Stimulated activated naive CD8-positive, alpha-beta T cell treated with anti-CD3 and anti-CD28 coated beads, Interleukin-15, Interleukin-2, amounts not matched to agents 100 U/mL and 50 U/mL, for 24 hours (primary cell): Measurements from ENCODE around the gene HYAL1.
"Not testable (repeated sequence)": the region's sequence is repeated elsewhere in the genome, so short reads cannot be mapped to it uniquely, and the experiment has no call there.

ENCODE experiments used
- ATAC-seq: fragments of 150-1000 bp; cut with Tn5 transposase; one replicate; pipeline ENCODE4 v1.10.0; 2021
- DNase-seq: peaks from one replicate; pipeline ENCODE4 v3.0.0; 2021

HYAL1 gene

DNA sequence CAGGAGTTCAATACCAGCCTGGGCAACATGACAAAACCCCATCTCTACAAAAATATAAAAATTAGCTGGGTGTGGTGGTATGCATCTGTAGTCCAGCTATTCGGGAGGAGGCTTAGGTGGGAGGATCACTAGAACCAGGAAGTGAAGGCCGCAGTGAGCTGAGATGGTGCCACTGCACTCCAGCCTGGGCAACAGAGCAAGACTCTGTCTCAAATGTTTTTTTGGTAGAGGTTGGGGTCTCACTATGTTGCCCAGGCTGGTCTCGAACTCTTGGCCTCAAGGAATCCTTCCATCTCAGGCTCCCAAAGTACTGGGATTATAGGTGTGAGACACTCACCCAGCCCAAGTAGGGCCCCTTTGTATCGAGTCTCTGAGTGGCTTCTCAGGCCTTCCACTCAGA lies 9.3 kb downstream of the HYAL1 start:
- ATAC-seq (no peak), DNase-seq (no peak)

DNA sequence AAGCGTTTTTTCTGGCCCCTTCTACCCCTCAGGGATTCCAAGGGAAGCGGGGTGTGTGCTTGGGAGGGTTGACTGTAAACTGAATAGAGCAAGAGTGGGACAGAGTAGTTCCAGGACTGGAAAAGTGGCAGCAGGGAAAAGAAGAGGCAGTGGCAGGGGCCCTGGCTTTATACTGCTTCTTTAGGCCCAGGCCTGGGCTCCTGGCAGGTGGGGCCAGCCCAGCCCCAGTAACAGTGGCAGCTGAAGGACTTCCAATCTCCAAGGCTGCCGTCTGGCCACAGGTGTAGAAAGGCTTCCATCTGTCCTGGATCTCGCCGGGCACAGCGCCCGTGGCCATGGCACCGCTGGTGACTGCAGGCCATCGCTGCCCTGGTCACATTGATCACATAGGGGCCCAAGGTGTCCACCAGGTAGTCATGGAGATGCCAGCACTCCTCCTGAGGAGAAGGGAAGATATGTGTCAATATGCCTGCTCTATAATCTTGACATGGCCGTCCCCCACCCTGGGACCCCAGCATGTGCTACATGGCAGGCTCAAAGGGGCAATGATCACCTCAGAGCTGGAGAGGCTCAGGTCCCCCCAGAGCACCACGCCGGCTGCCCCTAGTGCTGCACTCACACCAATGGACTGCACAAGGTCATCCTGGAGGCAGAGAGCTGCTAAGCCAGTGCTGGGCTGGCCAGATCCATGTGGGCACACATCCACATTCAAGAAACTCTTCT lies 10.1 kb downstream of the HYAL1 start:
- DNase-seq (no peak), ATAC-seq (no peak)

DNA sequence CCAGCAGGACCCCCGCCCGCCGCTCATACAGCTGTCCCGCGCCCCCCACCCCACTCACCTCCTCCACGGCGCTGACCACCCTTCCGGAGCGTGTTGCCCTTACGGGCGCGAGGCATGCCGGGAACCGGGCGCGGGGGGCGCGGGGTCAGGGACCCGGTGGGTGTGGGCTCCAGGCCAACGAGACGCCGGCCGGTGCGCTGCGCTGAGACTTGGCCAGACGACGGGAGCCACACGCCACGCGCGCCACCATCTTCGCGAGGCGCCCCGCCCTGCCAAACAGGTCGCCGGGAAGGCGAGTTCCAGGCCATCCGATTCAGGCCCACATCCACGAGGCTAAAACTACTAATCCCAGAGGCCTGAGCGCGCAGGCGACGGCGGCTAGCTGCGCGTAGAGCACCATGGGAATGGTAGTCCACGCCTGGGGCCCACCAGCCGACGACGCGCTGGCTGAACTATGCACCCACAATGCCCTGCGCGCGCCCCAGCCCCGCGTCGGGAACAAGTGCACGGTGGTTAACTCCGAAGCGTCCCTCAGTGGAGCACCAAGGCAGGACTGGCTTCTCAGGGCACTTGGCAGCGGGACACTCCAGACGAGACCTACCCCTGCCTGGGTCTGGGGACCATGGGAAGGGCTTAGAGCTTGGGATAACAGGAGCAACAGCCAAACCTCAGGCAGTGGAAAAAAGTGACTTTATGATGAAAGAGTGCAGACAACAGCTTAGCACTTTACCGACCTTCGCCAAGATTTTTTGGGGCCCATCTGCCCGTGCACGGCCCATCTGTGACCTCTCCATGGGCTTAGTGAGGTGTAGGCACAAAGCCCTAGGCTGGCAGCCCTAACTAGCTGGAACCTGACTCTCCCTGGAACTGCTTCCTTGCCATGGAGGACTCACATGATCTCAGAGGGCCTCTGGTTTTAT lies 11.0 kb downstream of the HYAL1 start, which contains the start of gene IFRD2:
TSS of gene IFRD2 (minus strand) at position 271 of the 920 bp plus-strand sequence. CDS start at position 116, 155 bp downstream.
- ATAC-seq (peak; percentile 98), DNase-seq (peak; percentile 94)

DNA sequence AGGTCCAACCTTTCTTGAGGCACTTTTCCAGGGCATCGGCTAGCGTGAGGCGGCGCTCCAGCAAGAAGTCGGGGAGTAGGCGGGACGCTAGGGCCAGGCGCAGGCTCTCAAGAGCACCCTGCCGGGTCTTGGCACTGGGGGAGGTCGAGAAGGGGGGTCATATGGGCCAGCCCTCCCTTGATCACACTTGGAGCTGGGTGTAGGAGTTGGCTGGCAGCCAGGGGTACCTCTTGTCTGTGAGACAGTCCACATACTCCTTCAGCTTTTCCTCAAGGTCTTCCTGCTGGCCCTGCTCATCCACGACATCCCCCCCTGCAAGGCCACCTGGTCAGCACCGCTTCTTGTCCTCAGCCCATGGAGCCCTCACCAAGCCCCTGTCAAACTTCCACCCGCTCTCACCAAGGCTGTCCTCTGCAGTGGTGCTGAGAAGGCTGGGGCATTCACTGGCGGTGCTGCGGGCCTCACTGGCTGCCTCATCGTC lies 13.2 kb downstream of the HYAL1 start:
- ATAC-seq (no peak), DNase-seq (no peak)

DNA sequence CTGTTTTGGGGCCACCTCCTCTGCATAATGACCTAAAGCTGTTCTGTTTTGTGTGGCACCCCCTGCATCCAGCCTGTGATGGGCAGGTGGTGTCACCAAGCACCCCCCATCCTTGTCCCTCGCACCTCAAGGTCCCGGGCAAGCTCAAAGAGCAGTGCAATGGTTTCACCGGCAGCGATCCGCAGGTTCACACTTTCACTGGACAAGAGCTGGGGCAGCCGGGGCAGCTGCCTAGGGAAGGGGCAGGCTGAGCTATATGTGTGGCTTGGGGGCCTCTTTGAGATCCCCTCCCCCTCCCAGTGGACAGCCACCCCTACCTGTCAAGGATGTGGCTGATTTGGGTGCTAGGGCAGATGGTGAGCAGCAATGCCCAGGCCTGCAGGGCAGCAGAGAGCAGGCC lies 14.2 kb downstream of the HYAL1 start:
- ATAC-seq, result no peak
- DNase-seq, result no peak

DNA sequence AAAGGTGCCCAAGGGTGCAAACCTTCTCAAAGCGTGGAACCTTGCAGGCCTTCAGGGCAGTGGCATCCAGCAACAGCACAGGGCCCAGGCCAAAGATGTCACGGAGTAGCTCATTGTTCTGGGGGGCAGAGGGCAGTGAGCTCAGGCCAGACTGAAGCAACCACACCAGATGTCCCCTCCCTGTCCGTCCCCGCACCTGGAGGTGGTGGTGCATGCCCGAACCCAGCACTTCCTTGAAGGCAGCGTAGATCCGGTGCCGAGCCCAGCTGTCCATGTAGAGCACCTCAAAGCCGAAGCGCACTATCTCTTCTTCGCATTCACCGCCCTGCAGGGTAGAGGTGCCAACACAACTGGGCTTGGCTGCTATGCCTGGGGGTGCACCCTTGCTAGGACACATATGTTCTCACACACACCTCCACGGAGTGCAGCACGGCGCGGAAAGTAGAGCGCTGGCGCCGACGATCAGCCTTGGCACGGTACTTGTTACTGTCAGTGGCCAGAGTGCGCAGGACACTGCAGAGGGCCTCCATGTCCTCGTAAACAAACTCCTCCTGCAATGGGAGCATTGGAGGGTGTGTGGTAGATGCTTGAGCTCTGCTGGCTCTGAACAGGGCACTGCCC lies 14.9 kb downstream of the HYAL1 start:
- DNase-seq (no peak), ATAC-seq (no peak)

DNA sequence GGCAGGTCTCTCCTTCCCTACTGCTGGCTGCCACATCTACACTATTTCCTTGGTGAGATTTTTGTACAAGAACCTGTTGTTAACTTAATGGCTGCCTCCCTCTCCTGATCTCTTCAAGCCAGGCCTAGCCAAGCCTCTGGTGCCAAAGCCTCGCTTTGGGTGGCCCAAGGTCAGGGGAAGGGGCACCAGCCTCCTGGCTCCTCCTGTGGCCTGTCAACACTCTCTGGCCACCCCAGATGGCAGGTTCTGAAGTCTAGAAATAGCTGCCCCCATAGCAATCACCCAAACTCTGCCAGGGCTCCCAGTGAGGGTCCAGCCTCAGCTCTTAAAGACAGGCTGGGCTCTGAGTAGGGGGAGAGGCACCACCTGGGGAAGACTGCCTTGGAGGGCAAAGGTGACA lies 16.1 kb downstream of the HYAL1 start:
- no peak for ATAC-seq

DNA sequence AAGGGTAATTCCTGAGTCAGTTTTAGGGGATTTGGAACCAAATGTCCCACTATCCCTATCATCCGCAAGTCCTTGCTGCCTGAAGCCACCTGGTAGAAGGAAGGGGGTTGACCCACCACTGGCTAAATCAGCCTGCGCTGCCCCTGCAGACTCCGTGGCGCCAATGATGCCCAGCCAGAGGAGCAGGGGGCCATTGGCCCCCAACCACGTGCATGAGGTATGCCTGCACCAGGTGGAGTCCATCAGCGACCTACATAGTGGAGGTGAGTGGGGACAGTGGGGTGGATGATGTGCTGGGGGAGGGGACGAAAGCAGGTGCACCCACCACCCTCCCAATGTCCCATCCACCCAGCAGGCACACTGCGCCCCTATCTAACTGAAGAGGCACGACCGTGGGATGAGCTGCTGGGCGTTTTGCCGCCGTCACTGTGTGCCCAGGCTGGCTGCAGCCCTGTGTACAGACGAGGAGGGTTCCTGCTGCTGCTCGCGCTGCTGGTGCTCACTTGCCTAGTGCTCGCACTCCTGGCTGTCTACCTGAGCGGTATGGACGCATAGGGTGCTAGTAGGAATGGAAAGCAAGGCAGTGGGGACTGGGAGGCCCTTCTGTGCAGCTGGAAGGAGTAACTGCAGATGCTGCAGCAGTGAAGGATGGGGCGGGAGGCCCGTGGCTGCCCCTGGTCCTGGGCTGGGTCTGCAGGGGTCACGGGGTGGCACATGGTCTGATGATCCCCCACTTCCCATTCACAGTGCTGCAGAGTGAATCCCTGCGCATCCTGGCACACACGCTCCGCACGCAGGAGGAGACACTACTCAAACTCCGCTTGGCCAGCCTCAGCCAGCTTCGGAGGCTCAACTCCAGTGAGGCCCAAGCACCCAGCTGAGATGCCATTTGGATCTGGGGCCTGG lies 16.8 kb downstream of the HYAL1 start:
- DNase-seq (no peak), ATAC-seq (no peak)

More for the DNA sequence above, 16.1 kb downstream of the HYAL1 start:
- DNase-seq, result no peak

DNA sequence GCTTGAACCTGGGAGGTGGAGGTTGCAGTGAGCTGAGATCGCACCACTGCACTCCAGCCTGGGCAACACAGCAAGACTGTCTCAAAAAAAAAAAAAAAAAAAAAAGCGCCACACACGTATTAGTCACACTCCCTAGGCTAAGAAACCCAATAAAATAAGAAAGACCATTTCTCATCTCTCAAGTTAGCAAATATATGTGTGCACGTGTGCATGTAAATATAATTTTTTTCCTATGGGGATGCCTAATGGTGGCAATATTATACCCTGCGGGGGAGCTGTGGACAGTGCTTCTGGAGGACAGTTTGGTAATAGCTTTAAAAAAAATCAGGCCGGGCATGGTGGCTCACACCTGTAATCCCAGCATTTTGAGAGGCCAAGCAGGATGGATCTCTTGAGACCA lies 19.3 kb downstream of the HYAL1 start:
- not testable (repeated sequence) for DNase-seq, ATAC-seq

DNA sequence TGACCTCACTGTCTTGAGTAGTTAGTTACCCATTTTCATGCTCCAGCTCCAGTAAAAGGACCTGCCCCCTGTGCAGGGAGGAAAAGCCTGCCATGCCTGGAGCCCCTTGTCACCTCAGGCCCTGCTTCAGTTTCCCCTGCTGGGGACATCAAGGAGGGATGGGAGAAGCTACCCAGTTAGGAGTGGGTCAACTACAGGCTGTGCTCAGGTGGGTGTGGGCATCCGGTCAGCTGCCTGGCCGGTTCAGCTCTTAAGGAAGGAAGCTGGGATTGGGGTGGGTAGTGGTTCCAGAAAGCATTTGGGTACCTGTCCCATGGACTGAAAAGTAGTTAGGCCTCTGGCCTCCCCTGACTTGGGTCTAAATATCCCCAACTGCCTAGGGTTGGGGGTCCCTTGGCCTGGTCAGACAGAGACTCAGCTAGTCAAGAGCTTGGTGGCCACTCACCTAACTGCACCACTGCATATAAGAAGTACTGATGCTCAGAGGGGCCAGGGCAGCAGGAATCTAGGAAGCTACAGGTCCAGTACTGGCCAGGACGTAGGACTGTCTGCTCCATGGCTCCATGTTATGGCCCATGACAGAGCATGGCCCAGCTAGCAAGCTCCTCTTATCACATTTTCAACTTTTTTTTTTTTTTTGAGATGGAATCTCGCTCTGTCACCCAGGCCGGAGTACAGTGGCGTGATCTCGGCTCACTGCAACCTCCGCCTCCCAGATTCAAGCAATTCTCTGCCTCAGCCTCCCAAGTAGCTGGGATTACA lies 23.9 kb downstream of the HYAL1 start:
- ATAC-seq (no peak), DNase-seq (no peak)

DNA sequence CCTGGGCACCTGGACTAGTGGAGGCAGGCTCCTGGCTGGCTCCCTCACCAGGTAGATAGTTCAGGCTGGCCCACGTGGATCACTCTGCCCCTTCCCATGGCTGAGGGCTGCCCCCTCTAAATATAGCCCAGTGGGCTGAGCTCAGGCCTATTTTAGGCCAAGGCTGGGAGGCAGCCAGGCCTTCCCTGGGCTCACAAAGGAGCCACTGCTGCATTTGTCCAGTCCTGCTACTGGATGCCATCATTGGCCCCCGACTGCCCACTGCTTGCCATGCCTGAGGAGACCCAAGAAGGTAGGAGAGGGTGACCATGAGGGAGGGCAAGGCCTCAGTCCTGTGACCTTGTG lies 24.5 kb downstream of the HYAL1 start, which contains the start of gene LSMEM2:
TSS of gene LSMEM2 (plus strand) at position 208 of the 345 bp plus-strand sequence. CDS start at position 235, 27 bp downstream.
- ATAC-seq (no peak), DNase-seq (no peak)

DNA sequence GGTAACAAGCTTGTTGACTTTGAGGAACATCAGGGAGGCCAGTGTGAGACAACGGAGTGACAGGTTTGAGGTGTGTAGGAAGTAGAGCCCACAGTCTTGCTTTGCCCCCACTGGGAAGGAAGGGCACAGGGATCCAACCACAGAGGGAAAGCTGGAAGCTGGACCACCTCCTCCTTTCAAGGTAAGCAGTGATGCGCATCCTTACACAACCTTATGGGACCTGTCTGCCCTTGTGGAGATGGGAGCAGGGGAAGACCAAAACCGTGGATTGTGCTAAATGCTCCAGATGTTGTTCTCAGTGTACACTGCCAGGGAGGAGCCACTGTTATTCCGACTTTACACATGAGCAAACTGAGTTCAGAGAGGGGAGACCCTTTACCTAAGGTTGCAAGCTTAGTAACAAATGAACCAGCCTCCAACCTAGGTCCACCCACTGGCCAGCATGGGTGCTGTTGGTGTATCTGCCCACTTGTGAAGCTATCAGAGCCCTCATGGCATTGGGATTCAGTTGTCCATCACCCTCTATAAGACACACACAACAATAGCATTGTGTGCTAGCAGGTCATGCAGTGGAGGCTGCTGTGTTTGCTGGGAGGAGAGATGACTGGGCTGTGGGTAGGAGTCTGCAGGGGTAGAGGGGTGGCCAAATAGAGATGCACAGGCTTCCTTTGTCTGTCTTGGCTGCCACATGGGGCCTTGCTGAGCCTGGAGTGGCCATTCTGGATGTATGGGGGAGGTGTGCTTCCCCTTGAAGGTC lies 25.1 kb downstream of the HYAL1 start:
- peak; percentile 14 for ATAC-seq
- DNase-seq, result no peak

DNA sequence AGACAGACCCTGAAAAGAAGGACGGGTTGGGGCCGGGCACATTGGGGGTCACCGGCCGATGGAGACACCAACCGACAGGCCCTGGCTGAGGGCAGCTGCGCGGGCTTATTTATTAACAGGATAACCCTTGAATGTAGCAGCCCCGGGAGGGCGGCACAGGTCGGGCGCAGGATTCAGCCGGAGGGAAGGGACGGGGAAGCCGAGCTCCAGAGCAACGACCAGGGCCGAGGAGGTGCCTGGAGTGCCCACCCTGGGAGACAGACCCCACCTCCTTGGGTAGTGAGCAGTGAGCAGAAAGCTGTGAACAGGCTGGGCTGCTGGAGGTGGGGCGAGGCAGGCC lies 26.6 kb downstream of the HYAL1 start:
- DNase-seq (no peak), ATAC-seq (no peak)

DNA sequence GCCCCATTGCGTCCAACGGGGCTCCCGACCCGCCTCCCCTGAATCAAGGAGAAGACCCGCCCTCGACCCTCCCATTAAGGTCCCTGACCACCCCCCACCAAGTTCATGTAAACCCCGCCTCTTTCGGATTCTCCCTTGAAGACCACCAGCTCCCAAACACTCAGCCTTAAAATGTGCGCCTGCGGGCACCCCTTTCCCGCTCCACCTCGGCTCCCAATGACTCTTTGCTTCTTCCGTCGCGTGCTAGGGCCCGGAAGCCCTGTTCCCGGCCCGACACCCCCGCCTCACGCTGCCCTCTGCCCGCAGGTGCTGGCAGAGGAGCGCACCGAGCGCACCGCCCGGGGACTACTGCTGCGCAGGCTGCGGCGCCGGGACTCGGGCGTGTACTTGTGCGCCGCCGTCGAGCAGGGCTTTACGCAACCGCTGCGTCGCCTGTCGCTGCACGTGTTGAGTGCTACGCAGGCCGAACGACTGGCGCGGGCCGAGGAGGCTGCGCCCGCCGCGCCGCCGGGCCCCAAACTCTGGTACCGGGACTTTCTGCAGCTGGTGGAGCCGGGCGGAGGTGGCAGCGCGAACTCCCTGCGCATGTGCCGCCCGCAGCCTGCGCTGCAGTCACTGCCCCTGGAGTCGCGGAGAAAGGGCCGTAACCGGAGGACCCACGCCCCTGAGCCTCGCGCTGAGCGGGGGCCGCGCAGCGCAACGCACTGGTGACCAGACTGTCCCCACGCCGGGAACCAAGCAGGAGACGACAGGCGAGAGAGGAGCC lies 27.2 kb downstream of the HYAL1 start:
- ATAC-seq, result no peak
- peak; percentile 24 for DNase-seq

DNA sequence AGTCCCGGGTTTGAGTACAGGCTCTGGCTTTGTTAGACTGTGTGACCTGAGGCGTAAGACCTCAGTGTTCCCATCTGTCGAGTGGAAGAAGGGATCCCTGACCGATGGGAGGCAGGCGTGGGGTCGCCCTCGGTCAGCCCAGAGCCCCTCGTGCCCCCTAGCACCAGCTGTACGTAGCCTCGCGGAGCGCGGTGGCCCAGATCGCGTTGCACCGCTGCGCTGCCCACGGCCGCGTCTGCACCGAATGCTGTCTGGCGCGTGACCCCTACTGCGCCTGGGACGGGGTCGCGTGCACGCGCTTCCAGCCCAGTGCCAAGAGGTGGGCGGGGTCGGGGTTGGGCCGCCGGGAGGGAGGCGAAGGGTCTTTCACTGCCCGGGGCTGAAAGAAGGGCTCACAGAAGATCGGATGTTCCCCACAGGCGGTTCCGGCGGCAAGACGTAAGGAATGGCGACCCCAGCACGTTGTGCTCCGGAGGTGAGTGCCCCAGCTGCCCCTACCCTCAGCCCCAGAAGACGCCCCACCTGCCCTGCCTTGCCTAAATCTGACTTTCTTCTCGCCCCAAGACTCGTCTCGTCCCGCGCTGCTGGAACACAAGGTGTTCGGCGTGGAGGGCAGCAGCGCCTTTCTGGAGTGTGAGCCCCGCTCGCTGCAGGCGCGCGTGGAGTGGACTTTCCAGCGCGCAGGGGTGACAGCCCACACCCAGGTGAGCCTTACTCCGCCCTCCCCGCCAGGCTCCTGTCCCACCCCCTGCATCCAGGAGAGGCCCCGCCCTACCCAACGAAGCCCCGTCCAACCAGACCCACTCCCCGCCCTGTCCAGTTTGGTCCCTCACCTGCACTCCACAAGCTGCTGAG lies 28.0 kb downstream of the HYAL1 start:
- ATAC-seq (no peak), DNase-seq (no peak)

DNA sequence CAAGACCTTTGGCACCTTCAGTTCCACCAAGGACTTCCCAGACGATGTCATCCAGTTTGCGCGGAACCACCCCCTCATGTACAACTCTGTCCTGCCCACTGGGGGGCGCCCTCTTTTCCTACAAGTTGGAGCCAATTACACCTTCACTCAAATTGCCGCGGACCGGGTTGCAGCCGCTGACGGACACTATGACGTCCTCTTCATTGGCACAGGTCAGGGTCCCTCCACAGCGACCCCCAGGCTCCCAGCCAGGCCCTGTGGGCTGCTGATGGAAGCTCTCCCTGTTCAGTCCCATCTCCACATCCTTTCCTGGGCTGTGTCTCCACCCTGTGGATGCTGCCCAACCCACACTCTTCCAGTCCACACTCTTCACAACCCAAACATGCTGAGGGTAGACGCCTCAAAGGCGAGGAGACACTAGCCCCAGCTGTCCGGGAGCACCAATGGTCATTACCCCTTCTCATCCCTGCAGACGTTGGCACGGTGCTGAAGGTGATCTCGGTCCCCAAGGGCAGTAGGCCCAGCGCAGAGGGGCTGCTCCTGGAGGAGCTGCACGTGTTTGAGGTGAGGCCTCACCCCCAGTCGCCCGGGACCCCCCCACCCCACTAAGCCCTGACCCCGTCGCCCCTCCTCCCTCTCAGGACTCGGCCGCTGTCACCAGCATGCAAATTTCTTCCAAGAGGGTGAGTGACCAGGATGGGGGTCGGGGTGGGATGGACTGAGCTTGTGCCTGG lies 28.8 kb downstream of the HYAL1 start:
- peak; percentile 34 for ATAC-seq
- DNase-seq, result peak; percentile 84

DNA sequence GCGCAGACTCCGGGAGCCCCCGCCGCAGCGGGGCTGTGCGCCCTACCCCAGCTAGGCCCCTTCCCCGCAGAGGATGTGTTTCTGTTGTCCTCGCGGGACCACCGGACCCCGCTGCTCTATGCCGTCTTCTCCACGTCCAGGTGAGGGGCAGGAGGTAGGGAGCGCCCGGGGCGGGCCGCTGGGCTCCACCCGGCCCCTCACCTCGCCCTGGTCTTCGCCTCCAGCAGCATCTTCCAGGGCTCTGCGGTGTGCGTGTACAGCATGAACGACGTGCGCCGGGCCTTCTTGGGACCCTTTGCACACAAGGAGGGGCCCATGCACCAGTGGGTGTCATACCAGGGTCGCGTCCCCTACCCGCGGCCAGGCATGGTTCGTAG lies 29.7 kb downstream of the HYAL1 start:
- no peak for ATAC-seq

More for the DNA sequence above, 29.7 kb downstream of the HYAL1 start:
- DNase-seq, result no peak
